ENCODE measurements around the gene AXIN2. TPM values are rescaled to one million over a fixed set of nuclear protein-coding genes. Genes with fewer than 3 reads are reported as not detected.

AXIN2 gene
- total RNA-seq, 4 donors from 2014 or later: 8.2 to 65.1 (median 42.0) TPM

DNA sequence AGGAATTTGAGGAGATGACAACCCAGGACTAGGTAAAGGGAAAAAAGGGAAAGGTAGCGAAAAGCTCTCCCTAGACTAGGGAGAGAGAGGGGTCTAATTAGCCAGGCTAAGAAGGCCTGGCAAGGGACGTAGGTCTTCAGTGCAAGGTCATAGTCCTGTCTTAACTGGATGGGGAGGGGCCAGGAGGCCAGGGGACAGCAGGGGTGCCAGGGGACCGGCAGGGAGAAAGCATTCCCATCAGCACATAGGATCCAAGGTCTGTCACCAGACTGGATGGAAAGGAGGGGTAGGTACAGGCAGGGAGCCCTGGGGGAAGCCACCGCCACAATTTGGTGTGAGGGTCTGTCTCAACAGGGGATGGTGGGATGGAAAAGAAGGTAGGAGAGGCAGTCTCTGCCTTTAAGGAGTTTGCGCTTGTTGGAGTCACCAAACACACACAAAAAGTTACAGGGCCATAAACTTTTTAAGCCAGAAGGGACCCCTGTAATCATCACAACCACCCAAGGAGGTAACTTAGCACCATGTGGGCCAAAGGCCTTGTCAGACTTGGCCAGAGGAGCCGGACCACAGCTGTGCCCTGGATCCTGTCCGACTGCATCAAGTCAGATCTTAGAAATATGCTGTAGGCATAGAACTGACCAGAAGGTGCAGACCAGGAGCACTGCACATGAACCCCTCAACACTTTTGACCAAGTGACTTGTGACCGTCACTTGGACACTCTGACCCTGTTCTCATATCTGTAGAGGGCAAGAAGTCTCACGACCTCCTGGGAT is 10.0 kb downstream of the AXIN2 start:
- no peak overlapping the region for H3K4me3 ChIP-seq
- no peak for DNase-seq
- peaks cover 11 to 34% of the 10 kb centered on the region in 2 donors for H3K4me1 ChIP-seq
- H3K27ac ChIP-seq: peak overlapping the region in 1 of 2 donors; percentile 42
- intact Hi-C loops (cut with DNase I; ENCODE audit: low total_unique reads): no loop called here
- no peaks in the 10 kb centered on the region for H3K27me3 ChIP-seq
- TF ChIP-seq CTCF (IDR thresholded peaks at IDR 0.05) (no peak), POLR2A (IDR thresholded peaks at IDR 0.05) (no peak)
- no peaks in the 10 kb centered on the region for H3K36me3 ChIP-seq
- no peaks in the 10 kb centered on the region for H3K9me3 ChIP-seq

DNA sequence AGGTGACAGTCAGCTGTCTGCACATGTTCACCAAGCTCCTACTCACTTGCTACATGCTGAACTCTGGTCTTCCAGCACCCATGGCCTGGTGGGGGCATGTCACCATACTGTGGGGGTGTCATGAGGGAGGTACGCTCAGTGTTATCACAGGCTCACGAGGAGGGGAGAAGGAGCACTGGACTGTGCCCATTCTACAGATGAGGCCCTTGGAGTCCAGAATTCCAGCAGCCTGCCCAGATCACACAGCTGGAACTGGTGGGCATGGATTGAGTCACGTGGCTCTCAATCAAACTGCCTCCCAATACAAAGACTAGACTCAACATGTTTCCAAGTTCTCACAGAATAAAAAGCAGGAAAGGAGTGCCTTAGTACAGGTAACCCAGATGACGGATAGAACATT is 10.7 kb downstream of the AXIN2 start:
- intact Hi-C loops (cut with DNase I; ENCODE audit: low total_unique reads): no loop called here
- H3K36me3 ChIP-seq: no peaks in the 10 kb centered on the region
- TF ChIP-seq CTCF (IDR thresholded peaks at IDR 0.05) (no peak), POLR2A (IDR thresholded peaks at IDR 0.05) (no peak)
- H3K9me3 ChIP-seq: no peaks in the 10 kb centered on the region
- no peaks in the 10 kb centered on the region for H3K27me3 ChIP-seq
- no peak overlapping the region for H3K4me3 ChIP-seq
- H3K4me1 ChIP-seq: peaks cover 18 to 38% of the 10 kb centered on the region in 2 donors
- DNase-seq: no peak
- H3K27ac ChIP-seq: peak overlapping the region in 1 of 2 donors; percentile 6

GRCh38 chr17:65550075-65550662 is 11.3 kb downstream of the AXIN2 start:
- peak overlapping the region in 1 of 2 donors; percentile 6 for H3K27ac ChIP-seq
- H3K36me3 ChIP-seq: no peaks in the 10 kb centered on the region
- H3K9me3 ChIP-seq: no peaks in the 10 kb centered on the region
- H3K4me3 ChIP-seq: no peak overlapping the region
- no peak for DNase-seq
- TF ChIP-seq CTCF (IDR thresholded peaks at IDR 0.05) (no peak), POLR2A (IDR thresholded peaks at IDR 0.05) (no peak)
- no peaks in the 10 kb centered on the region for H3K27me3 ChIP-seq
- intact Hi-C loops (cut with DNase I; ENCODE audit: low total_unique reads): no loop called here
- peaks cover 19 to 42% of the 10 kb centered on the region in 2 donors for H3K4me1 ChIP-seq

- peaks cover 19 to 40% of the 10 kb centered on the region in 2 donors for H3K4me1 ChIP-seq
Observed at GRCh38 chr17:65548269-65548969, 13.0 kb downstream of the AXIN2 start.

More at GRCh38 chr17:65548269-65548969, 13.0 kb downstream of the AXIN2 start:
- Histone ChIP-seq H3K4me3 (no peak overlapping the region), H3K27ac (peak overlapping the region in 1 of 2 donors; percentile 50), H3K36me3 (no peaks in the 10 kb centered on the region), H3K9me3 (no peaks in the 10 kb centered on the region), H3K27me3 (no peaks in the 10 kb centered on the region)
- intact Hi-C loops (cut with DNase I; ENCODE audit: low total_unique reads): no loop called here
- no peak for TF ChIP-seq POLR2A (IDR thresholded peaks at IDR 0.05)
- TF ChIP-seq CTCF (IDR thresholded peaks at IDR 0.05): no peak
- no peak for DNase-seq
